Measurements from ENCODE around the gene OASL.

The OASL gene

DNA sequence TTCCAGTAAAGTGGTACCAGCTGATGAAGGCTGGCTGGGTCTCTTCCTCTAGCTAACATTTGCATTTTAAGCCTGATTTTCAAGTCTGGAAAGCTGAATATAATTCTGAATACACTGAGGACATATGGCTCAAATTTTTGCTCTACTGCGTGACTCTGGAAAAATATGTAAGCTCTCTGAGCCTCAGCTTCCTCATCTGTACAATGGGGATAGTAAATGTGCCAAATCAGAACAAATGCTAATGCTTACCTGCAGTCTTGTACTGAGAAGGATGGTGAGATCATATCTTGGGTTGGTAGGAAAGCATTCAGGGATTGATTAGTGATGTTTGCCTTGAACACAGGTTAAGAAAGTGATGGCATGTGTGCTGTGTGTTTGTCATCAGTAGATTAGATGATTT is 46.1 kb downstream of the OASL start:
- peaks cover 7% of the 10 kb centered on the region for H3K27me3 Mint-ChIP-seq
- no peak overlapping the region for H3K27ac Mint-ChIP-seq
- H3K9me3 Mint-ChIP-seq = no peaks in the 10 kb centered on the region
- H3K4me3 Mint-ChIP-seq = no peak overlapping the region
- H3K4me1 Mint-ChIP-seq = no peaks in the 10 kb centered on the region
- peaks cover 3% of the 10 kb centered on the region for H3K36me3 Mint-ChIP-seq

DNA sequence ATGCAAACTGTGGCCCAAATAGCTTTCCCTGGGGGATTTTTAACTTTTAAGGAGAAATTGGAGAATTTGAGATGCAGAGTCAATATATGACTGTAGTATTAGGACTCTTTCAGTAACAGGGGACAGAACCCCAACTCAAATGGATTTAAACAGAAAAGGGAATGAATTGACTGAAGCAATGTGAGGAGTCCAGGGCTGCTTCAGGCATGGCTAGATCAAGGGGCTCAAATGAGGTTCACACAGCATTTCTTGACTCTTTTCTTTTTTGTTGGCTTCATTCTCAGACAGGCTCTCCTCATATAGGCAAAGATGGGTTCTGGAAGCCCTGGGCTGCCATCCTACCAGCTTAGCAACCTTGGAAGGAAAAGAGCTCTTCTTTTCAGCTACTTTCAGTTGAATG is 47.1 kb downstream of the OASL start:
- no peaks in the 10 kb centered on the region for H3K4me1 Mint-ChIP-seq
- no peak overlapping the region for H3K27ac Mint-ChIP-seq

DNA sequence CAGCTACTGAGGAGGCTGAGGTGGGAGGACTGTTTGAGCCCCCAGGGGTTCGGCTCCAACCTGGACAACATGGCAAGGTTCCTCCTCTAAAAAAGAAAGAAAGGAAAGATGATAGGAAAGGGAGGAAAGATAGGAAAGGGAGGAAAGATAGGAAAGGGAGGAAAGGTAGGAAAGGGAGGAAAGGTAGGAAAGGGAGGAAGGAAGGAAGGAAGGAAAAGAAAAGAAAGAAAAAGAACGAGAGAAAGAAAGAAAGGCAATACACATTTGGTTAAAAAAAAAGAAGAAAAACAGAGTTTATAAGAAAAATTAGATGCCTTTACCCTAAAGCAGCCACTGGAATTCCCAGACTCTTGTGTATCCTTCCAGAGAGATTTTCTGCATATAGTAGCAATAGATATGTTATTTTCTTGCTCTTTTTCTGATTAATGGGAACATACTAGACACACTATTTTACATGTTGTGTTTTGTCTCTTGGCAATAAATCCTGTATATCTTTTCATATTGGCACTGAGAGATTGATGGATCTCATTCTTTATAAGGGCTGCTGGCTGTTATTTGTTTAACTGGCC is 48.5 kb downstream of the OASL start:
- peaks cover 3% of the 10 kb centered on the region for H3K36me3 Mint-ChIP-seq
- H3K4me3 Mint-ChIP-seq = no peak overlapping the region
- H3K4me1 Mint-ChIP-seq = no peaks in the 10 kb centered on the region
- no peak overlapping the region for H3K27ac Mint-ChIP-seq
- H3K9me3 Mint-ChIP-seq = no peaks in the 10 kb centered on the region
- H3K27me3 Mint-ChIP-seq = peaks cover 7% of the 10 kb centered on the region

More for the DNA sequence above, 47.1 kb downstream of the OASL start:
- Mint-ChIP-seq H3K27me3 (peaks cover 7% of the 10 kb centered on the region), H3K36me3 (peaks cover 3% of the 10 kb centered on the region), H3K9me3 (no peaks in the 10 kb centered on the region), H3K4me3 (no peak overlapping the region)

DNA sequence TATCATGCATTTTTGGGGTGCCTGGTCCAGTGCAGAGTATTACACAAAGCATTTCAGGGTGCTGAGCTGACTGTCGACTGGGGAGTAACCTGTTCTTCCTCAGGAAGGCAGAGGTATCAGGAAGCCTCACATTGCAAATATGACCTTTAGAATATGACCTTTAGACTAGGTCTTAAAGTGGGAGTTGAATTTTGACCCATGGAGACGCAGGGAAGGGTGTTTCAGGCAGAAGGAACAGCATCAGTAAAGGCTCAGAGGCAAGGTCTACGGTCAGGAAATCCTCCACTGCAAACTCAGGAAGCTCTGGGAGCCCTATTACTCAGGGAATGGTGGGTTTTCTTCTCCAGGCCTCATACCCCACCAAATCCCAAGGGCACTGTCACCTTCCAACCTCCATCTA is 49.4 kb downstream of the OASL start:
- Mint-ChIP-seq H3K36me3 (no peaks in the 10 kb centered on the region), H3K4me1 (no peaks in the 10 kb centered on the region), H3K9me3 (no peaks in the 10 kb centered on the region), H3K4me3 (no peak overlapping the region), H3K27me3 (peaks cover 3% of the 10 kb centered on the region), H3K27ac (no peak overlapping the region)

DNA sequence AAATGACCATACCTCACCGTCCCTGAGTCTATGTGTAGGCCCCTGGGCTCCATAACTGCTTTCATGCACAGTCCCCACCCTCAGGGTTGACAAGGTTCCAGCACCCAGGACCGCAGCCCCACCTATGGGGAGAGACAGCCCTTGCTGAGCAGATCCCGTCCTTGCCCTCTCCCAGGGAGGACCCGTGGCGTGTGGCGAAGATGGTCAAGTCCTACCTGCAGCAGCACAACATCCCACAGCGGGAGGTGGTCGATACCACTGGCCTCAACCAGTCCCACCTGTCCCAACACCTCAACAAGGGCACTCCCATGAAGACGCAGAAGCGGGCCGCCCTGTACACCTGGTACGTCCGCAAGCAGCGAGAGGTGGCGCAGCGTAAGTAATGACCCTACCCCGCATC is 50.4 kb downstream of the OASL start:
- H3K27me3 Mint-ChIP-seq = no peaks in the 10 kb centered on the region
- no peaks in the 10 kb centered on the region for H3K9me3 Mint-ChIP-seq
- H3K36me3 Mint-ChIP-seq = no peaks in the 10 kb centered on the region
- no peaks in the 10 kb centered on the region for H3K4me1 Mint-ChIP-seq
- no peak overlapping the region for H3K27ac Mint-ChIP-seq
- no peak overlapping the region for H3K4me3 Mint-ChIP-seq

DNA sequence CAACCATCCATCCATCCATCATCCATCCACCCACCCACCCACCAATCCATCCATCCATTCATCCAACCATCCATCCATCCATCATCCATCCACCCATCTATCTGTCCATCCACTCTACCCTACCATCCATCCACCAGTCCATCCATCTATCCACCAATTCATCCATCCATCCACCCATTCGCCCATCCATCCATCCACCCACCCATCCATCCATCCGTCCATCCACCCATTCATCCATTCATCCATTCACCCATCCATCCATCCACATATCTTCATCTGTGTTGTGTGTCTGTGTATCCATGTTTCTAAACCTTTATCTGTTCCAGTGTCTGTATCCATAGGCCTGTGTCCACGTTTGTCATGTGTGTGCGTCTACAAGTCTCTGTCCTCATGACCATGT is 50.8 kb downstream of the OASL start:
- Mint-ChIP-seq H3K36me3 (no peaks in the 10 kb centered on the region), H3K27ac (no peak overlapping the region), H3K9me3 (no peaks in the 10 kb centered on the region), H3K4me1 (no peaks in the 10 kb centered on the region), H3K27me3 (no peaks in the 10 kb centered on the region), H3K4me3 (no peak overlapping the region)

DNA sequence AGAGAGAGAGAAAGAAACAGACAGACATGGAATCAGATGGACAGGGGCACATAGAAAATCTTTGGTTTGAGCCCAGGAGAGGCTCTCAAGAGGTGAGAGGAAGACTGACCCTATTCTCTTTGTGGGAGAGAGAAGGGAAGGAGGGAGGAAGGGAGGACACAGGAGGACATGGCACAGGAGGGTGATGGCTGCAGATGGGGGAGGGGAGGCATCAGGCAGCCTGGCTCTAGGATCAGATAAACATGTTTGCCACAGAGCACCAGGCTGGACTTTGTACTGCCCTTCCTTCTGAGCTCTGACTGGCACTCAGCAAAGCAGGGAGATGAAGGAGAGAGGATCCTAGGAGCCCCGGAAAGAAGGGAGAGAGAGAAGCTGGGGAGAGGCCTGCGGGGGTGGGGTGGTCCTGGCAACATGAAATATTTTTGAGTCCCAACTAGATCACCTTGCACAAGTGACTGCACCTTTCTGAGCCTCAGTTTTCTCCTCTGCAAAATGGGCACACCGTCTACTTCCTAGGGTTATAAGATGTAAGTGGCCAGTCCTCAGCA is 54.6 kb downstream of the OASL start:
- no peak overlapping the region for H3K27ac Mint-ChIP-seq
- no peak overlapping the region for H3K4me3 Mint-ChIP-seq
- no peaks in the 10 kb centered on the region for H3K9me3 Mint-ChIP-seq

DNA sequence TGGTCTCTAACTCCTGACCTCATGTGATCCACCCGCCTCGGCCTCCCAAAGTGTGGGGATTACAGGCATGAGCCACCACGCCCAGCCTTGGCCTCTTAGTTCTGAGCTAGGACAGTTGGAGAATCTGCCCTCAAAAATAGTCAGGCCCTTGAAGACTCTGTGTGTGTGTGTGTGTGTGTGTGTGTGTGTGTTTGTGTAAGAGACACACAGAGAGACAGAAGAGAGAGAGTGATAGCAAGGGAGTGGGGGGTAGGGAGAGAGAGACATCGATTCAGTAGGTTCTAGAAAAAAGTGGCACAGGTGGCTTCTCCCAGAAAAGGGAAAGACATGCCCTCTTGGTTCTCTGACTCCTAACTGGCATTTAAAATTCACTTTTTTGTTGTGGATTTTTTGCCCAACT is 55.3 kb downstream of the OASL start:
- Mint-ChIP-seq H3K9me3 (no peaks in the 10 kb centered on the region), H3K4me3 (no peak overlapping the region), H3K27ac (no peak overlapping the region), H3K36me3 (no peaks in the 10 kb centered on the region), H3K27me3 (no peaks in the 10 kb centered on the region), H3K4me1 (no peaks in the 10 kb centered on the region)

More for the DNA sequence above, 54.6 kb downstream of the OASL start:
- Mint-ChIP-seq H3K36me3 (no peaks in the 10 kb centered on the region), H3K4me1 (no peaks in the 10 kb centered on the region), H3K27me3 (no peaks in the 10 kb centered on the region)

DNA sequence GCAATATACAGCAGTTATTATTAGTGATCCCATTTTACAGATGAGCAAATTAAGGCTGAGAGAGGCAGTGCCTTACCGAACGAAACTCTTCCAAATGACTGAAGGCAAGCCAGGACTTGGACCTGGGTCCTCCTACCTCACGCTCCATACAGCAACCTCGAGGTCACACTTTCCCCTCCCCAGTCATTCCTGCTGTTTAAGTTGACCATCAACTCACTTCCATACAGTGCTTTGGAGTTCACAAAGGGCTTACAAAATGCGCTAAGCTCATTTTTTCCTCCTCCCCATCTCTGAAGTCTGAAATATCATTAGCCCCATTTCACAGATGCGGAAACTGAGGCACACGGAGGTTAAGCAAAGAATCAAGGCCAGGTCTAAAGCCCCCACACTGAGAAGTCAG is 56.4 kb downstream of the OASL start:
- no peaks in the 10 kb centered on the region for H3K9me3 Mint-ChIP-seq
- H3K27me3 Mint-ChIP-seq = no peaks in the 10 kb centered on the region
- H3K36me3 Mint-ChIP-seq = no peaks in the 10 kb centered on the region

DNA sequence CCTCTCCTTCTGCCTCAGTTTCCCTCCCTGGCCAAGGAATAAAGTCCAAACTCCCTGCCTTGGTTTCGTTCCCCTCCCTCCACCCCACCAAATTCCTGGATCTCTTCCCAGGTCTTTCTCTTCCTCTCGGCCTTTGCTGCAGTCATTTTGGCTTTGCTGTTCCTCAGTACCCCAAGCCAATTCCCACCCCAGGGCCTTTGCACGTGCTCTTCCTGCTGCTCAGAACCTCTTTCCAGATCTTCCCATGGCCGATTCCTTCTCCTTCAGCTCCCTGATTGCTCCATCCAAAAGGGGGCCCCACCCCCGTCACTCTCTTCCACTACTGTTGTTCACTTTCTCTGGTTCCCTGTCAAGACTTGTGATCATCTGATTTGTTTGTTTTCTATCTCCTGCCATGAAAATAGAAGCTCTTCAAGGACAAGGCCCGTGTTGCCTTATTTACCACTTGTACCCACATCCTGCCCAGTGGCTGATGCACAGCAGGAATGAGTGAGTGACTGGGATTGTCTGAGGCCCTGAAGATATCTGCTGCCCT is 57.6 kb downstream of the OASL start:
- Mint-ChIP-seq H3K27me3 (no peaks in the 10 kb centered on the region), H3K4me1 (no peaks in the 10 kb centered on the region), H3K9me3 (no peaks in the 10 kb centered on the region), H3K36me3 (no peaks in the 10 kb centered on the region), H3K4me3 (no peak overlapping the region), H3K27ac (no peak overlapping the region)

More for the DNA sequence above, 56.4 kb downstream of the OASL start:
- H3K27ac Mint-ChIP-seq = no peak overlapping the region
- no peaks in the 10 kb centered on the region for H3K4me1 Mint-ChIP-seq
- no peak overlapping the region for H3K4me3 Mint-ChIP-seq

DNA sequence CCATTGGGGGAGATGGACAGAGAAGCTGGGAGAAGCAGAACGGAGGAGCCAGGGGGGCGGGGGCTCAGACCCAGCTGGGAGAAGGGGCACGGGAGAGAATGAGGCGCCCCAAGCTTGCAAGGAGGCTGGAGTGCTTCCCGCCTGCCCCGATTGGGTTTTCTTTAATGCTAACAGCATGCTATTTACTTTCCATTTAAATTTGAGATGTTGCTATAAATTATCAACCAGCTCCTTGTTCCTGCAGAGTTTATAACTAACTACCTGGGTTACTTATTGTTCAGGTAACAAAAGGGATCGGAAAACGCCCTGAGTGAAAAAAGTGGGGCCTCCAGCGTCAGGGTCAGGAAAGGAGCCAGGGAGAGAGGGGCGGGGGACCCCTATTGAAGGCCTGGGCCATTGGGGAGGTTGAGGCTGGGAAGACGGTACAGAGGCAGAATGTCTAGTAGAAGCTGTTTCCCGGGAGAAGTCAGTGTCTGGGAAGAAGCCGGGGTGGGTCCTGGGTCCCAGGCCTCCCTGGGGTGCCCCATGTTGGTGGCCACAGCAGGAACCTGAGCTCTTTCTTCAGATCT is 58.2 kb downstream of the OASL start:
- H3K27ac Mint-ChIP-seq = no peak overlapping the region
- H3K4me3 Mint-ChIP-seq = no peak overlapping the region
- H3K9me3 Mint-ChIP-seq = no peaks in the 10 kb centered on the region
- H3K27me3 Mint-ChIP-seq = no peaks in the 10 kb centered on the region
- H3K36me3 Mint-ChIP-seq = no peaks in the 10 kb centered on the region
- no peaks in the 10 kb centered on the region for H3K4me1 Mint-ChIP-seq

DNA sequence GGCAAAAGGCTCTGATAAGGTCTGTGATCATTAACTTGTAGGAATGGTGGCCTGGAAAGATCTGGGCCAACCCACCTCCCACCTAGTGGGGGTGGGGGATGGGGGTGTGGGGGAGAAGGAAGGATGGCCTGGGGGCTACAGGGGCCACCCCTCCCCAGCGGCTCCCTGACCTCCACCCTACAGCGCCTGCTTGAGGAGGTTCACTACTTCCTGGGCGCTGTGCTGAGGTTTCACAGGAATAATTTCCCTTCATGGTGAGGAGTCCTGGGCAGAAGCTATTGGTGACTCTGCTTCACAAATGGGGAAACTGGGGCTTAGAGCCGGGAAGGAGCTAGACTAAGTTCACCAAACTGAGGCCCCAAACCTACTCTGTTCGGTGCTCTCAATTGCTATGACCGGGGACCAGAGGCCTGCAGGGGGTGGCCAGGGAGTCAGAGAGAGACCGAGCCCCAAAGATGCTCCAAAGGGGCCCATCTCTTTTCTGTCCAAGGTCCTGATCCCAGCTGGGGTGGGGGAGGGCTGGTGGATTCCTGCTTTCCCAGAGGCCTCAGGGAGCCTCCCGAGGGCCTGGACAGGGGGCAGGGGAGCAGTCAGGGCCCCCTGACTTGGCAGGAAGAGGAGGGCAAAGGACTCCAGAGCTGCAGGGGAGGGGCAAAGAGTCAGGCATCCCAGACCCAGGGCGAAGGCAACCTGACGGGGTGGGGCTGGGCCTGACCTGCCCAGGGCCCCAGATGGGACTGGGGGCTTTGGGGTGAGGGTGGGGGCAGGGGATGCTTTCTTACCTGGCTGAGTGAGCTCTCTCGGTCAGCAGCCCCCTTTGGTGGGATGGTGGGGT is 59.0 kb downstream of the OASL start:
- no peaks in the 10 kb centered on the region for H3K36me3 Mint-ChIP-seq
- H3K4me3 Mint-ChIP-seq = no peak overlapping the region
- no peak overlapping the region for H3K27ac Mint-ChIP-seq
- no peaks in the 10 kb centered on the region for H3K9me3 Mint-ChIP-seq
- no peaks in the 10 kb centered on the region for H3K4me1 Mint-ChIP-seq
- H3K27me3 Mint-ChIP-seq = no peaks in the 10 kb centered on the region

DNA sequence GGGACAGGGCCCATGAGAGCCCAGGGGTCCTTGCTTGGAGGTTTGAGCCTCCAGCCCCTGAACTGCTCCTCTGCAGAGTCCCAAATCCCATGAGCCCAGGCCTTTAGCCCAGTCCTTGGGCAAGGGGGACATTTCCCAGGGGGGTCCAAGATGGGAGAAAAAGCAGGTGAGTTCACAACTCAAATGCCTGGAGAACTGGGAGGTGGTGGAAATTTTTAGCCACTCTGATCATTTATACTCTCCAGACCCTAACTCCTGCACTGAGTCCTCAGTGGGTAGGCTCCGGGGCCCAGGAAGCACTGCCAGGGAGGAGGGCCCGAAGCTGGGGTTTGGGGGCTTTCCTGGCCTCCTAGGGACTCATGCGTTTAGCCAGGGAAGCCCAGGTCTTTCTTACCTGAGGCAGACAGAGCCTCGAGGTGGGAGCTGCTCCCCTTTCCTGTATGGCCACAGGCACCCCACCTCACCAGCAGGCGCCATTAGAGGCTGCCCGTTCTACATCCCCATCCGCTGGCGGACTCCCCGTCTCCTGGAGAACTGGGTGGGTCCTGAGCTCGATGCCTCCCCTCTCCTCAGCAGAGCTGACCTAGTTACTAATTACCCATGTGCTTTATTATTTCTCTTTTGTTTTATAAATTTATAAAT is 59.7 kb downstream of the OASL start:
- H3K4me3 Mint-ChIP-seq = no peak overlapping the region
- no peaks in the 10 kb centered on the region for H3K27me3 Mint-ChIP-seq
- H3K27ac Mint-ChIP-seq = no peak overlapping the region
- H3K9me3 Mint-ChIP-seq = no peaks in the 10 kb centered on the region
- H3K4me1 Mint-ChIP-seq = no peaks in the 10 kb centered on the region
- no peaks in the 10 kb centered on the region for H3K36me3 Mint-ChIP-seq

DNA sequence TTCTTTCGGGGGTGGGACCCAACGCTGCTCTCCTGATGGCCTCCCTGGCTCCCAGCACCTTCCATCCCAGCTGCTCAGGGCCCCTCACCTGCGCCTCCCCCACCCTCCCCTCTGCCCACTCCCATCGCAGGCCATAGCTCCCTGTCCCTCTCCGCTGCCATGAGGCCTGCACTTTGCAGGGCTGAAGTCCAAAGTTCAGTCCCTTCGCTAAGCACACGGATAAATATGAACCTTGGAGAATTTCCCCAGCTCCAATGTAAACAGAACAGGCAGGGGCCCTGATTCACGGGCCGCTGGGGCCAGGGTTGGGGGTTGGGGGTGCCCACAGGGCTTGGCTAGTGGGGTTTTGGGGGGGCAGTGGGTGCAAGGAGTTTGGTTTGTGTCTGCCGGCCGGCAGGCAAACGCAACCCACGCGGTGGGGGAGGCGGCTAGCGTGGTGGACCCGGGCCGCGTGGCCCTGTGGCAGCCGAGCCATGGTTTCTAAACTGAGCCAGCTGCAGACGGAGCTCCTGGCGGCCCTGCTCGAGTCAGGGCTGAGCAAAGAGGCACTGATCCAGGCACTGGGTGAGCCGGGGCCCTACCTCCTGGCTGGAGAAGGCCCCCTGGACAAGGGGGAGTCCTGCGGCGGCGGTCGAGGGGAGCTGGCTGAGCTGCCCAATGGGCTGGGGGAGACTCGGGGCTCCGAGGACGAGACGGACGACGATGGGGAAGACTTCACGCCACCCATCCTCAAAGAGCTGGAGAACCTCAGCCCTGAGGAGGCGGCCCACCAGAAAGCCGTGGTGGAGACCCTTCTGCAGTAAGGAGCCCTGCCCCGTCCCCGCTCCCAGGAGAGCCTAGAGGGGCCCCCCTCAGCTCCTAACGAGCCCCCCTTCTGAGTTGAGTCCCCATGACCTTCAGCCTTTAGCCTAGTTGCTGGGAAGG is 60.5 kb downstream of the OASL start, which contains the start of gene HNF1A:
Gene HNF1A, plus strand, starts transcription at position 248 of the 924 bp plus-strand sequence. Its CDS starts 226 bp downstream, at position 474.
- Mint-ChIP-seq H3K36me3 (no peaks in the 10 kb centered on the region), H3K4me3 (no peak within 1 kb of the TSS), H3K27ac (no peak within 1 kb of the TSS), H3K27me3 (no peaks in the 10 kb centered on the region), H3K4me1 (no peaks in the 10 kb centered on the region), H3K9me3 (no peaks in the 10 kb centered on the region)

All from activated naive CD4-positive, alpha-beta T cell treated with anti-CD3 and anti-CD28 coated beads, Interleukin-2, amount 50 U/mL, for 24 hours (primary cell).